Progenitor cell of endocrine pancreas (in vitro differentiated cells): ENCODE measurements around the gene LSMEM2. TPM values are rescaled to one million over a fixed set of nuclear protein-coding genes. Genes with fewer than 3 reads are reported as not detected.

Experiments used
- total RNA-seq: library from RNA; stranded (reverse); gene quantifications from 2 replicates; pipeline ENCODE4 v1.2.1, GENCODE V29; 2021

LSMEM2 gene
- total RNA-seq, 1 donor from 2014 or later, result not detected

Other genes with a start within 250 kb of the LSMEM2 start
- 317 and 322 TPM in 2 replicates for gene RBM5, start 190.2 kb upstream of the LSMEM2 start, total RNA-seq
- gene SEMA3F, start 123.8 kb upstream of the LSMEM2 start, total RNA-seq, result 23.6 and 26.5 TPM in 2 replicates
- 0.12 and 0.91 TPM in 2 replicates for gene GNAT1, start 87.5 kb upstream of the LSMEM2 start, total RNA-seq
- 43.5 and 44.7 TPM in 2 replicates for gene SLC38A3, start 73.8 kb upstream of the LSMEM2 start, total RNA-seq
- 158 and 171 TPM in 2 replicates for gene GNAI2, start 42.9 kb upstream of the LSMEM2 start, total RNA-seq
- gene SEMA3B, start 9.9 kb upstream of the LSMEM2 start, total RNA-seq, result 24.6 and 27.6 TPM in 2 replicates
- gene IFRD2, start 13.3 kb downstream of the LSMEM2 start, total RNA-seq, result 49.0 and 58.7 TPM in 2 replicates
- gene HYAL3, start 20.3 kb downstream of the LSMEM2 start, total RNA-seq, result 3.2 and 3.6 TPM in 2 replicates
- gene NAA80, start 20.3 kb downstream of the LSMEM2 start, total RNA-seq, result 7.5 and 9.4 TPM in 2 replicates
- gene HYAL1, start 24.5 kb downstream of the LSMEM2 start, total RNA-seq, result 3.1 and 4.1 TPM in 2 replicates
- gene HYAL2, start 43.7 kb downstream of the LSMEM2 start, total RNA-seq, result 74.3 and 77.9 TPM in 2 replicates
- 33.1 and 34.9 TPM in 2 replicates for gene TUSC2, start 49.1 kb downstream of the LSMEM2 start, total RNA-seq
- gene RASSF1, start 61.7 kb downstream of the LSMEM2 start, total RNA-seq, result 11.7 and 13.9 TPM in 2 replicates
- 0.86 and 2.2 TPM in 2 replicates for gene ZMYND10, start 66.6 kb downstream of the LSMEM2 start, total RNA-seq
- gene NPRL2, start 71.7 kb downstream of the LSMEM2 start, total RNA-seq, result 25.7 and 31.6 TPM in 2 replicates
- gene CYB561D2, start 71.8 kb downstream of the LSMEM2 start, total RNA-seq, result 18.7 and 19.2 TPM in 2 replicates
- 32.7 and 33.0 TPM in 2 replicates for gene TMEM115, start 80.4 kb downstream of the LSMEM2 start, total RNA-seq
- gene CACNA2D2, start 224.5 kb downstream of the LSMEM2 start, total RNA-seq, result 5.5 and 6.9 TPM in 2 replicates